Adipocyte (in vitro differentiated cells): Measurements from ENCODE around the gene DYSF.

Source experiments
- DNase-seq: peaks from one replicate; pipeline ENCODE4 v3.0.0-alpha.2; 2015; ENCODE audit warnings: low read depth
- H3K27me3 ChIP-seq: replicated peaks from 2 replicates; pipeline ENCODE4 v1.7.0; 2013; ENCODE audit warnings: mild to moderate bottlenecking, low read length, moderate library complexity; ENCODE audit not compliant: control insufficient read depth, insufficient read depth
- H3K36me3 ChIP-seq: 2 replicates; pipeline ENCODE4 v1.7.0; 2013; ENCODE audit warnings: low read length, mild to moderate bottlenecking, moderate library complexity; ENCODE audit not compliant: control insufficient read depth, insufficient read depth, severe bottlenecking
- H3K4me1 ChIP-seq: 2 replicates; pipeline ENCODE4 v1.7.0; 2013; ENCODE audit warnings: mild to moderate bottlenecking, low read length, moderate library complexity; ENCODE audit not compliant: control insufficient read depth, insufficient read depth
- H3K4me3 ChIP-seq: 2 replicates; pipeline ENCODE4 v1.7.0; 2013; ENCODE audit warnings: mild to moderate bottlenecking, low read length, moderate library complexity
- H3K9ac ChIP-seq: 2 replicates; pipeline ENCODE4 v1.7.0; 2013; ENCODE audit warnings: mild to moderate bottlenecking, low read length, moderate library complexity
- H3K9me3 ChIP-seq: 2 replicates; pipeline ENCODE4 v1.7.0; 2013; ENCODE audit warnings: mild to moderate bottlenecking, low read length, moderate library complexity; ENCODE audit not compliant: control insufficient read depth

Gene DYSF

GRCh38 chr2:71686781-71687180 lies 233.4 kb downstream of the DYSF start:
- DNase-seq = no peak
- Histone ChIP-seq H3K4me1 (no peaks in the 10 kb centered on the region), H3K27me3 (peaks cover 30% of the 10 kb centered on the region), H3K9me3 (no peaks in the 10 kb centered on the region), H3K36me3 (no peaks in the 10 kb centered on the region), H3K4me3 (no peak overlapping the region), H3K9ac (no peak overlapping the region)

DNA sequence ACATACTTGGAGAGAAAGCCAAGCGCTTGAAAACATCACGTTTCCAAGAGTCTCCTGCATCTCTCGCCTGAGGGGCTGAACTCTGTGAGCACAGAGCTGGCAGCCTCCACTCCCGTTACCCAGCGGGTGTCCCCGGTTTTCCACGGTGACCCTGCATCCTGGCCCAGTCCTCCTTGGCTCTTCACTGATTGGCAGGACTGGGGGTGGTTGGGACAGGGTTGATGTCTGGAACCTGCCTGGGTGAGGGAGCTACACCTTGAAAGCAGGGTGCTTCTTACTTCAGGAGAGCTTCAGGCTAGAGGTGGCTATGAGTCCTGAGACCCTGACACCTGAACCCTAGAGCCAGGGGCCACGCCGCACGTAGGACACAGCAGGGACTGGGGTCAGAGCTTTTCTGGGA lies 234.1 kb downstream of the DYSF start:
- Histone ChIP-seq H3K4me1 (no peaks in the 10 kb centered on the region), H3K9me3 (no peaks in the 10 kb centered on the region), H3K9ac (no peak overlapping the region), H3K27me3 (peaks cover 34% of the 10 kb centered on the region), H3K4me3 (no peak overlapping the region), H3K36me3 (no peaks in the 10 kb centered on the region)
- no peak for DNase-seq

DNA sequence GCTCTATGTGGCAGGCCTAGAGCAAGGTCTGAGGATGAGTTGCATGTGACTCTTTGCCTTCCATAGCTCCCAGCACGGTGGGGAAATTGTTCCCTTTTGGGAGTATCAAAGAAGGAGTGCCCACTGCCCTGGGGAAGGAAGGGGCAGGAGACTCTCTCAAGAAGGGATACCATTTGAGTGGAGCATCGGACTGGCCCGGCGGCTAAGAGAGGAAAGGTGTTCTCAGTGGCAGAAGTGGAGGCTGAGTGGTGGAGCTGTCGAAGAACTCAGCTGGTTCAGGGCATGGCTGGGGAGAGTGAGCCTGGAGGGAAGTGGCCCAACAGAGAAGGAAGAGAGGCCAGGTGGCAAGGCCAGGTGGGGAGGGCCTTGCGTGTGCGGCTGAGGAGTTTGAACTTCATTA lies 235.2 kb downstream of the DYSF start:
- Histone ChIP-seq H3K4me3 (no peak overlapping the region), H3K27me3 (peaks cover 37% of the 10 kb centered on the region), H3K36me3 (no peaks in the 10 kb centered on the region), H3K9me3 (no peaks in the 10 kb centered on the region), H3K9ac (no peak overlapping the region), H3K4me1 (no peaks in the 10 kb centered on the region)
- DNase-seq = no peak

DNA sequence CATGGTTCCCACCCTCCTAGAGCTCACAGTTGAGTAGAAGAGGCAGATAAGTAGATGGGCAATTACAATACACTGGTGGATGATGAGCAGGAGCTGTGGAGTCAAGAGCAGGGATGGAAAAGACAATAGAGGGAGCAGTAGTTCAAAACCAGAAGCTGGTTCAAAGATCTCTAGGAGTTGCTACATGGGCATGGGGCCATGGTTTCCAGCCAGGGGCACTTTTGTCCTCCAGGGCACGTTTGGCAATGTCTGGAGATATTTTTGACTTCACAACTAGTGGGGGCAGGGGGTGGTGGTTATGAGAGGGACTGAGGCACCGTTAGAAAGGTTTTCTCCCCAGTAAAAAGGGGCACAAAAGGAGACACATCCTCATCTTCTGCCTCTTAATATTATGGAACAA lies 236.0 kb downstream of the DYSF start:
- DNase-seq = no peak
- Histone ChIP-seq H3K36me3 (no peaks in the 10 kb centered on the region), H3K9ac (no peak overlapping the region), H3K4me3 (no peak overlapping the region), H3K9me3 (no peaks in the 10 kb centered on the region), H3K4me1 (no peaks in the 10 kb centered on the region), H3K27me3 (peaks cover 44% of the 10 kb centered on the region)

- no peak overlapping the region for H3K4me3 ChIP-seq
- no peaks in the 10 kb centered on the region for H3K4me1 ChIP-seq
- no peak for DNase-seq
- H3K9ac ChIP-seq = no peak overlapping the region
- no peaks in the 10 kb centered on the region for H3K9me3 ChIP-seq
- peaks cover 50% of the 10 kb centered on the region for H3K27me3 ChIP-seq
- H3K36me3 ChIP-seq = no peaks in the 10 kb centered on the region
Measured at GRCh38 chr2:71689968-71690834, 236.8 kb downstream of the DYSF start.

GRCh38 chr2:71690876-71691475 lies 237.6 kb downstream of the DYSF start:
- H3K36me3 ChIP-seq = no peaks in the 10 kb centered on the region
- peaks cover 50% of the 10 kb centered on the region for H3K27me3 ChIP-seq
- no peak overlapping the region for H3K9ac ChIP-seq
- H3K9me3 ChIP-seq = no peaks in the 10 kb centered on the region
- no peaks in the 10 kb centered on the region for H3K4me1 ChIP-seq
- H3K4me3 ChIP-seq = no peak overlapping the region
- DNase-seq = no peak

- Histone ChIP-seq H3K9ac (no peak overlapping the region), H3K4me1 (no peaks in the 10 kb centered on the region), H3K36me3 (no peaks in the 10 kb centered on the region), H3K4me3 (no peak overlapping the region), H3K9me3 (no peaks in the 10 kb centered on the region), H3K27me3 (peaks cover 47% of the 10 kb centered on the region)
- DNase-seq = no peak
Measured at GRCh38 chr2:71691747-71692441, 238.5 kb downstream of the DYSF start.

- Histone ChIP-seq H3K9ac (no peak overlapping the region), H3K27me3 (peaks cover 41% of the 10 kb centered on the region), H3K4me1 (no peaks in the 10 kb centered on the region), H3K4me3 (no peak overlapping the region), H3K36me3 (no peaks in the 10 kb centered on the region), H3K9me3 (no peaks in the 10 kb centered on the region)
- no peak for DNase-seq
Measured at GRCh38 chr2:71692621-71693277, 239.4 kb downstream of the DYSF start.

DNA sequence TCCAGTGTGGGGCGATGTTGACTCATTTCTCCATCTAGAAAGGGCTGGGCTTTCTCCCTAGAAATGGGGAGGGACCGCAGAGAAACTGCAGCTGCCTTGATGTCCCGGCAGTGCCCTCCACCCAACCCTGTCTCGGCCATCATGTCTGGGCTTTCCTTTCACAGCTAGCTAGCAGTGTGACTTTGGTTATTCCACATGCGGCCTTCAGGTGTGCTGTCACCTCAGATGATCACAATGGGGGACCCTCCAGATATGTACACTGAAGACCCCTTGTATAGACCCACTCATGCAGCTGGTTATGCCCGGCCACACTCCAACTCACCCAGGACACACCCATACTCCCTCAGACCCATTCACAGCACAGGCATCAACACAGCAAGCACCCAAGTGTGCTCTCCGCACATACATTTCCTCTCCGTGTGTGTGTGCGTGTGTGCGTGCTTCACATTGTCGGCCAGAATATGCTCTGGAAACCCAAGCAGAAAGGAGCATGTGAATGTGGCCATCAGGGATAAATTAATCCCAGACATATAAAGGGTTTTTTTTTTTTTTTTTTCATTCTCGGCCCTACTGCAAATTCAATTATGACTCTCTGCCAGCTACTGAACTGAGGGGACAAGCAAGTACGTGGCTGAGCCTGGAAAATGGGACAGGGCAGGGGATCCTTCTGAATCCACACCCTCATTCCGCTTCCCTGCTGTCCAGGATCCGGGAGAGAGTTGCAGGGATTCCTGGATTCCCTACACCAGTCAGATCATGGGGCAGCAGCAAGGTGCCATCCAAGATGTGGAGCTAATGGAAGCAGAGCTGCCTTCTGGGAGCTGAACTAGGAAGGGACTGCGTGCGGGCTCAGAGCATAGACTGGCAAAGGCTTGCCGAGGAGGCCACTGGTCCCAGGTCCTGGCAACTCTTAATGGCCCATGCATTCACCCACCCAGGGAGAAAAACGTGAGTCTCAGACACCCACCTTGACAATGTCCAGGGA lies 240.2 kb downstream of the DYSF start:
- DNase-seq = no peak
- Histone ChIP-seq H3K27me3 (peaks cover 35% of the 10 kb centered on the region), H3K9me3 (no peaks in the 10 kb centered on the region), H3K36me3 (no peaks in the 10 kb centered on the region), H3K4me3 (no peak overlapping the region), H3K4me1 (no peaks in the 10 kb centered on the region), H3K9ac (no peak overlapping the region)

DNA sequence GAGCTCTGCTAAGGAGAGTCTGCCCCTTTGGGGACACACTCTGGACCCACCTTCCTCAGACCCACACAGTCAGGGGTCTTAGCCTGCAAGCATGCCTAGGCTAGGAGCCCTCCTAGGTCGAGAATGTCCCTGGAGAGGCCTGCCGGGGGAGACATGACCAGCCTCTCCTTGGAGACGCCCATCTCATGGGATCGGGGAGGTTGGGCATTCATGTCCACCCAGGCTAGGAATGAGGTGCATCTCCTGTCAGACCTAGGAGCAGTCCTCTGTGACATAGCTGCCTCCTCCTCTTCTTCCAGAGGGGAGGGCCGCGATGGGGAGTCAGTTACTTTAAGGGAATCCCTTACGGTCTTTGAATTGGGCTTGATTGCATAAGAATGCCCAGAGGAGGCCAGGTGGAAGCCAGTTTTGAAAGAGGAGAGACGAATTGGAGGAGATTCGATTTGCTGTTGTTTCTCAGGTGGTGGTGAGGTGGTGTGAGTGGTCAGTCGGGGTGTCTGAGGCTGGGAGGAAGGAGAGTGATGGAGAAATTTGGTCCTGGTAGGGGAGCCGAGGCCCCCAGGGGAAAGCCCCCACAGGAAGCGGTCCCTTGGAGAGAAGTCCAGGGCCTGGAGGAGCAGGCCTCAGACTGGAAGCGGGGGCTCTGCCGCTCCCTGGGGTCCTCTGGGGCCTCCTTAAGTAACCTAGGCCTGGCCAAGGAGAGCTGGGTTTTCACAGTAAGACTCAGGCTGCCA lies 241.3 kb downstream of the DYSF start:
- Histone ChIP-seq H3K36me3 (no peaks in the 10 kb centered on the region), H3K9ac (no peak overlapping the region), H3K27me3 (peaks cover 26% of the 10 kb centered on the region), H3K4me3 (no peak overlapping the region), H3K9me3 (no peaks in the 10 kb centered on the region), H3K4me1 (no peaks in the 10 kb centered on the region)
- DNase-seq = no peak
